Neuronal stem cell (in vitro differentiated cells): ENCODE data around the gene ZNF536.

Source experiments
- DNase-seq: peaks from one replicate; pipeline ENCODE4 v3.0.0-alpha.2; 2013; ENCODE audit warnings: low spot score
- H2AFZ ChIP-seq: one replicate; pipeline ENCODE4 v1.6.1; 2013; ENCODE audit warnings: mild to moderate bottlenecking, low read length, inconsistent platforms
- H2AK5ac ChIP-seq: 2 replicates; pipeline ENCODE4 v1.6.1; 2013; ENCODE audit warnings: low read depth, mild to moderate bottlenecking, inconsistent platforms, low read length, moderate library complexity, mixed read lengths
- H2BK120ac ChIP-seq: 2 replicates; pipeline ENCODE4 v1.6.1; 2013; ENCODE audit warnings: low read depth, mild to moderate bottlenecking, inconsistent platforms, low read length, moderate library complexity, mixed read lengths
- H2BK12ac ChIP-seq: one replicate; pipeline ENCODE4 v1.6.1; 2013; ENCODE audit warnings: low read length, inconsistent platforms
- H2BK15ac ChIP-seq: 2 replicates; pipeline ENCODE4 v1.6.1; 2013; ENCODE audit warnings: mild to moderate bottlenecking, low read length, inconsistent platforms, mixed read lengths
- H2BK5ac ChIP-seq: one replicate; pipeline ENCODE4 v1.6.1; 2013; ENCODE audit warnings: inconsistent platforms, mild to moderate bottlenecking, low read length, moderate library complexity
- H3K14ac ChIP-seq: one replicate; pipeline ENCODE4 v1.6.1; 2013; ENCODE audit warnings: low read length, inconsistent platforms
- H3K18ac ChIP-seq: 2 replicates; pipeline ENCODE4 v1.6.1; 2013; ENCODE audit warnings: low read length, inconsistent platforms
- H3K23ac ChIP-seq: 2 replicates; pipeline ENCODE4 v1.6.1; 2013; ENCODE audit warnings: low read depth, mild to moderate bottlenecking, mixed read lengths, low read length, inconsistent platforms; ENCODE audit not compliant: poor library complexity
- H3K27ac ChIP-seq: replicated peaks from 3 replicates; pipeline ENCODE4 v1.5.1; 2013; ENCODE audit warnings: low read length, inconsistent platforms
- H3K27me3 ChIP-seq, 3 experiments: 2 replicates each; pipeline ENCODE4 v1.6.1; 2013; ENCODE audit warnings: low read length in 3 of 3, mild to moderate bottlenecking in 2 of 3, inconsistent platforms in 1 of 3, low read depth in 1 of 3, mixed read lengths in 1 of 3, moderate library complexity in 1 of 3; ENCODE audit not compliant: control insufficient read depth in 3 of 3, insufficient read depth in 3 of 3
- H3K36me3 ChIP-seq, 2 donors: replicated peaks in 1 of 2; 2 replicates each; pipeline ENCODE4 v1.6.1; 2013; ENCODE audit warnings: low read length in 2 of 2; ENCODE audit not compliant: control insufficient read depth in 2 of 2, insufficient read depth in 2 of 2
- H3K4ac ChIP-seq: 2 replicates; pipeline ENCODE4 v1.6.1; 2013; ENCODE audit warnings: inconsistent platforms, mild to moderate bottlenecking, low read length, moderate library complexity
- H3K4me1 ChIP-seq, 2 donors: 1 replicate in 1 of 2; 2 replicates in 1 of 2; pipeline ENCODE4 v1.6.1; 2013; ENCODE audit warnings: low read length in 2 of 2, low read depth in 1 of 2; ENCODE audit not compliant: control insufficient read depth in 2 of 2, insufficient read depth in 1 of 2
- H3K4me2 ChIP-seq: one replicate; pipeline ENCODE4 v1.6.1; 2013; ENCODE audit warnings: mild to moderate bottlenecking, low read length, inconsistent platforms; ENCODE audit not compliant: insufficient read depth, poor library complexity, severe bottlenecking
- H3K4me3 ChIP-seq, 2 donors: 2 replicates each; pipeline ENCODE4 v1.5.1; 2013; ENCODE audit warnings: low read length in 2 of 2, mild to moderate bottlenecking in 2 of 2, inconsistent platforms in 1 of 2, moderate library complexity in 1 of 2
- H3K79me1 ChIP-seq: one replicate; pipeline ENCODE4 v1.6.1; 2013; ENCODE audit warnings: low read depth, mild to moderate bottlenecking, inconsistent platforms, low read length, moderate library complexity
- H3K9ac ChIP-seq: one replicate; pipeline ENCODE4 v1.6.1; 2013; ENCODE audit warnings: mild to moderate bottlenecking, low read depth, low read length, inconsistent platforms; ENCODE audit not compliant: poor library complexity
- H3K9me3 ChIP-seq, 2 donors: replicated peaks in 1 of 2; 2 replicates each; pipeline versions ENCODE3 to v1.6.1; 2013; ENCODE audit warnings: low read length in 2 of 2, mild to moderate bottlenecking in 2 of 2, inconsistent platforms in 1 of 2, low read depth in 1 of 2, mixed read lengths in 1 of 2, moderate library complexity in 1 of 2; ENCODE audit not compliant: control insufficient read depth in 2 of 2, insufficient read depth in 1 of 2
- H4K8ac ChIP-seq: one replicate; pipeline ENCODE4 v1.6.1; 2013; ENCODE audit warnings: low read depth, mild to moderate bottlenecking, inconsistent platforms, low read length, moderate library complexity
- H4K91ac ChIP-seq: one replicate; pipeline ENCODE4 v1.6.1; 2013; ENCODE audit warnings: low read length, low read depth, mild to moderate bottlenecking, inconsistent platforms; ENCODE audit not compliant: poor library complexity
- WGBS, 2 donors: extraction: QIAGEN DNeasy Blood & Tissue Kit; methylation state at CpG; one replicate each; pipeline ENCODE4 v1.1.7; 2013; ENCODE audit warnings: missing lambda C conversion rate in 2 of 2, mixed read lengths in 1 of 2; ENCODE audit not compliant: insufficient read length in 2 of 2, insufficient replicate concordance in 1 of 2; ENCODE audit errors: extremely low coverage in 2 of 2; 5-methylcytosine and 5-hydroxymethylcytosine counted together

ZNF536 gene

GRCh38 chr19:30577551-30578105 lies 205.4 kb downstream of the ZNF536 start:
- H3K9ac ChIP-seq, result no peak overlapping the region
- WGBS, 2 donors, result no CpG with 5 or more reads among the region's 6 CpGs
- H4K91ac ChIP-seq, result no peak overlapping the region

GRCh38 chr19:30579419-30579818 lies 207.2 kb downstream of the ZNF536 start:
- H3K4ac ChIP-seq, result no peak overlapping the region
- no peak for DNase-seq
- H3K4me2 ChIP-seq, result no peak overlapping the region
- no peak overlapping the region for H3K23ac ChIP-seq
- no peak overlapping the region for H2BK5ac ChIP-seq
- no peak overlapping the region for H2AK5ac ChIP-seq
- no peak overlapping the region for H4K8ac ChIP-seq
- H3K27me3 ChIP-seq, result no peaks in the 10 kb centered on the region
- no peaks in the 10 kb centered on the region for H3K79me1 ChIP-seq
- no peak overlapping the region for H2BK15ac ChIP-seq
- H3K9ac ChIP-seq, result no peak overlapping the region
- peak overlapping the region; percentile 13 for H3K14ac ChIP-seq
- H2AFZ ChIP-seq, result no peak overlapping the region
- no peak overlapping the region for H2BK12ac ChIP-seq
- no peak overlapping the region for H4K91ac ChIP-seq
- H3K9me3 ChIP-seq, result no peaks in the 10 kb centered on the region
- no peak overlapping the region for H3K27ac ChIP-seq
- H3K4me3 ChIP-seq, result no peak overlapping the region
- no peak overlapping the region for H2BK120ac ChIP-seq
- peak overlapping the region; percentile 6 for H3K18ac ChIP-seq
- no CpG with 5 or more reads among the region's 3 CpGs for WGBS, 2 donors
- no peaks in the 10 kb centered on the region for H3K36me3 ChIP-seq
- peaks cover 0 to 3% of the 10 kb centered on the region in 2 donors for H3K4me1 ChIP-seq

More at GRCh38 chr19:30577551-30578105, 205.4 kb downstream of the ZNF536 start:
- H3K9me3 ChIP-seq, result no peaks in the 10 kb centered on the region
- no peak overlapping the region for H2BK120ac ChIP-seq
- DNase-seq, result no peak
- no peak overlapping the region for H2BK5ac ChIP-seq
- no peak overlapping the region for H3K23ac ChIP-seq
- H3K27ac ChIP-seq, result no peak overlapping the region
- H3K18ac ChIP-seq, result no peak overlapping the region
- H2BK15ac ChIP-seq, result no peak overlapping the region
- no peak overlapping the region for H4K8ac ChIP-seq
- no peak overlapping the region for H3K14ac ChIP-seq
- no peaks in the 10 kb centered on the region for H3K79me1 ChIP-seq
- H3K36me3 ChIP-seq, result no peaks in the 10 kb centered on the region
- no peaks in the 10 kb centered on the region for H3K27me3 ChIP-seq
- no peak overlapping the region for H3K4me2 ChIP-seq
- no peak overlapping the region for H3K4me3 ChIP-seq
- H3K4me1 ChIP-seq, result no peaks in the 10 kb centered on the region
- H2BK12ac ChIP-seq, result no peak overlapping the region
- no peak overlapping the region for H2AK5ac ChIP-seq
- H2AFZ ChIP-seq, result no peak overlapping the region
- no peak overlapping the region for H3K4ac ChIP-seq

DNA sequence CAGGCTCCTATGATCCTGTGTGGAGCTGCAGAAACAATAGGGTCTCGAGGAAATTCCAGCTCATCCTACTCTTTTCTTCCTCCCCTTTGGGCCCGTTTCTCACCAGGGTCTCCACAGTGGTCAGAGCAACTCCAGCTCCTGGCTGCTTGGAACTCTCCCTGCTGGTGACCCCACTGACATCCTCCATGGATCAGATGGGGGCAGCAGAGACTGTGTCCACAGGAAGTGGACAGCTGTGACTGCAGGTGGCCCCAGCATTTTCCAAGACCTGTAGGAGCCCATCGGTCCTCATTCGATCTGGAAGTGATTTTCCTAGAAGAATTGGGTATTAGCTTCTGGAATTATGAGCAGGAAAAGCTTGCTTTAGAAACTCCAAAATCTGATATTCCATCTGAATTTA lies 208.5 kb downstream of the ZNF536 start:
- Histone ChIP-seq H4K91ac (no peak overlapping the region), H3K9ac (no peak overlapping the region), H3K9me3 (no peaks in the 10 kb centered on the region), H3K4me2 (no peak overlapping the region), H3K4me1 (peaks cover 0 to 3% of the 10 kb centered on the region in 2 donors), H2AFZ (no peak overlapping the region), H2BK15ac (no peak overlapping the region), H3K18ac (no peak overlapping the region), H3K23ac (no peak overlapping the region), H2BK120ac (no peak overlapping the region), H3K27ac (no peak overlapping the region), H2BK12ac (no peak overlapping the region), H3K4me3 (no peak overlapping the region), H3K36me3 (no peaks in the 10 kb centered on the region), H4K8ac (no peak overlapping the region), H2BK5ac (no peak overlapping the region), H3K27me3 (no peaks in the 10 kb centered on the region), H2AK5ac (no peak overlapping the region), H3K14ac (no peak overlapping the region), H3K4ac (no peak overlapping the region), H3K79me1 (no peaks in the 10 kb centered on the region)
- WGBS, 2 donors, result no CpG with 5 or more reads among the region's 4 CpGs
- DNase-seq, result no peak

DNA sequence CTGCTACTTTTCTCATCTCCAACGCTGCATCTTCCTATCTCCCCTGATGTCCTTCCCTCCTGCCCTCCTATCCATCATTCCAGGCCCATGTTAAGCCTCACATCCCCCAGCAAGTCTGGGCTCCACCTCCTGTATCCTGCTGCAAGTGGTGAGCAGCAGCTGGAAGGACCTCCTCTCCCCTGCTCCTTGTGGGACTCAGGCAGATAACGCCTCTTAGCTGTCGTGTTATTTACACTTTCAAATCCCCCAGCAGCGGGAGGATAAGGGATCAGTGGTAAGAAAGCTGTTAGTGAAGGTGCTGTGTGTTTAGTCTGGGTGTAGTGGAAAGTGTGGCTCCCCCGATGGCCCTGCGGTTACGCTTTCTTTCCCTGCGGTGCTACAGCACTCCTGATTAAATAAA lies 211.9 kb downstream of the ZNF536 start:
- H3K4ac ChIP-seq, result no peak overlapping the region
- H2BK12ac ChIP-seq, result no peak overlapping the region
- no peak overlapping the region for H4K91ac ChIP-seq
- H3K9ac ChIP-seq, result no peak overlapping the region
- H2BK120ac ChIP-seq, result no peak overlapping the region
- H3K4me2 ChIP-seq, result no peak overlapping the region
- no peak overlapping the region for H2AFZ ChIP-seq
- WGBS, 2 donors, result no CpG with 5 or more reads among the region's 8 CpGs
- H3K23ac ChIP-seq, result no peak overlapping the region
- H2AK5ac ChIP-seq, result no peak overlapping the region
- no peaks in the 10 kb centered on the region for H3K79me1 ChIP-seq
- no peaks in the 10 kb centered on the region for H3K36me3 ChIP-seq
- H3K9me3 ChIP-seq, result no peaks in the 10 kb centered on the region
- H3K27me3 ChIP-seq, result no peaks in the 10 kb centered on the region
- H3K4me3 ChIP-seq, result no peak overlapping the region
- H4K8ac ChIP-seq, result no peak overlapping the region
- peaks cover 2 to 3% of the 10 kb centered on the region in 2 donors for H3K4me1 ChIP-seq
- no peak overlapping the region for H3K14ac ChIP-seq
- H2BK15ac ChIP-seq, result no peak overlapping the region
- no peak overlapping the region for H3K27ac ChIP-seq
- no peak overlapping the region for H2BK5ac ChIP-seq
- DNase-seq, result no peak
- no peak overlapping the region for H3K18ac ChIP-seq
